ENCODE measurements around the gene ANKS1B.
"Not testable (repeated sequence)": the region's sequence is repeated elsewhere in the genome, so short reads cannot be mapped to it uniquely, and the experiment has no call there.

ANKS1B gene

GRCh38 chr12:98974767-98975381 is 1009.9 kb downstream of the ANKS1B start:
- DNase-seq = no peak

- no peak for DNase-seq
Observed at GRCh38 chr12:98973395-98973794, 1011.3 kb downstream of the ANKS1B start.

GRCh38 chr12:98970950-98971349 is 1013.8 kb downstream of the ANKS1B start:
- DNase-seq = no peak

- no peak for DNase-seq
Observed at GRCh38 chr12:98970210-98970609, 1014.5 kb downstream of the ANKS1B start.

GRCh38 chr12:98968896-98969295 is 1015.8 kb downstream of the ANKS1B start:
- DNase-seq = no peak

GRCh38 chr12:98957135-98957534 is 1027.6 kb downstream of the ANKS1B start:
- DNase-seq = not testable (repeated sequence)

- no peak for DNase-seq
Observed at GRCh38 chr12:98955284-98955683, 1029.5 kb downstream of the ANKS1B start.

DNA sequence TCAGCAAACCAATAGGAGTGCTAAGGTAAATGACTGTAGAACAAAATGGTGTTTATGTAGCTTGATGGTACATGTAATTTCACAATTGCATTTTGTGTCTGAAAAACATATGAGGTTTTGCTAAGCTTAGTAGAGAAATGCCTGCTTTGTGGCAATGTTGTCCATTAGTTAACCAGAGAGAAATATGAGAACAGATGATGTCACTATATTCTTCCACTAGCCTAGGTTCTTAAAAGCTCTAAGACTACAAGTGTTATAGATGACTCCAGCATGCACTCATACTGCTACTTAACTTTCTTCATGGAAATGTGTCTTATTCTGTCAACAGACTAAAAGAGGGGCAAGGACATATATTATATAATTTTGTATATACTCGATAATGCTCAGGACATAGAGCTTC is 1030.2 kb downstream of the ANKS1B start:
- no peak for DNase-seq

GRCh38 chr12:98951406-98951805 is 1033.3 kb downstream of the ANKS1B start:
- DNase-seq = no peak

DNA sequence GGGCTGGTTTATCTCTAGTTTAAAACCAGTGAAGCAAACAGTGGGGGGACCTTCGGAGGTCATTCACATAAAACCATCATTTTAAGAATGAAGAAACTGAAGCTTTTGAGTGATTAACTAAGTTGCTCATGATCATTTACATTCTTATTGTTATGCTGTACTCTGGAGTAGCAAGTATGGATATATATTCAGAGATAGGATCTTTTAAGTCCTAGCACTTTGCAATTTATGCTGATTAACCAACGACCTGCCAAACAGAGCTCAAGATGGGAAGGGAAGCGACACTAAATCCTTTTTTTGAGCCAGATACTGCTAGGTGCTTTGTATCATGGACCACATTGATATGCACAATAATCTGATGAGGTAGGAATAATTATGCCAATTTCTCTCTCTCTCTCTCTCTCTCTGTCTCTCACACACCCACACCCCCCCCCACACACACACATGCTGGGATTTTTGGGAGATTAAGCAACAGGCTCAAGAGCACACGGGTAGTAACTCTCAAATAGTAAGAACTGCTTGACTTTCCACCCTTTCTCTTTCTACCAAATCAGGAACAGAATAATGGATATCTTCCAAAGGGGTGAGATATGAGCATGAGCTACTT is 1036.3 kb downstream of the ANKS1B start:
- DNase-seq = no peak

GRCh38 chr12:98945864-98946263 is 1038.9 kb downstream of the ANKS1B start:
- no peak for DNase-seq

DNA sequence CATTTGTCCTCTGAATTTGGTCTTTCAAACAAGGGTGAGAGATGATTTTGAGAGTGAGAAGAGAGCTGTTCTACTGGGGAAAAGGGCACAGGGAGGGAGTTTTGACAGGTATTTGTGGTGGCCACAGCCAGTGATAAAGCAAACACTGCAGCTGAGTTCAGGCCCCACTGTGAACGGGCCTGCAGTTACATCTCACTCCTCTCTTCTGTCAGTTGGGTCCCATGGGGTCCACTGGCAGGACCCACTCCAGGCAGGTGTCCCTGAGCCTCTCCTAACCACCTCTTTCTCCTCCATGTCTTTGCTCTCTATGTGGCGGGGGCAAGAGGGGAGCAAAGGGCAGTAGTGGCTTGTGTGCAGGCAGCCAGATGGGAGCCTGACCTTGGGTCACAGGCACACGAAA is 1044.8 kb downstream of the ANKS1B start:
- DNase-seq = no peak

- DNase-seq = no peak
Observed at GRCh38 chr12:98939350-98939749, 1045.4 kb downstream of the ANKS1B start.

- no peak for DNase-seq
Observed at GRCh38 chr12:98935847-98936246, 1048.9 kb downstream of the ANKS1B start.

DNA sequence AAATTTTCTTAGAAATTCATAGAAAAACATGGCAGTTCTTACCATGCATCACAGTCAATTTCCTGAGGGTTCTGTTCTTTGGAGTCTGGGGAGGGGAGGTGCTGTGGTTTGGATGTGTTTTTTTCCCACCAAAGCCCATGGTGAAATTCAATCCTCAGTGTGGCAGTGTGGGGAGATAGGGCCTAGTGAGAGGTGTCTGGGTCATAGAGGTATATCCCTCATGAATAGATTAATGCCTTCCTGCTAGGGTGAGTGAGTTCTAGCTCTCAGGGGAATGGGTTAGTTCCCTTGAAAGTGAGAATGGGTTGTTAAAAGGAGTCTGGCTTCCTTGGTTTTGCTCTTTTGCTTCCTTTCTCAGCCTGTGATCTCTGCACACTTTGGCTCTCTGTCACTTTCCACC is 1061.9 kb downstream of the ANKS1B start:
- DNase-seq = no peak

DNA sequence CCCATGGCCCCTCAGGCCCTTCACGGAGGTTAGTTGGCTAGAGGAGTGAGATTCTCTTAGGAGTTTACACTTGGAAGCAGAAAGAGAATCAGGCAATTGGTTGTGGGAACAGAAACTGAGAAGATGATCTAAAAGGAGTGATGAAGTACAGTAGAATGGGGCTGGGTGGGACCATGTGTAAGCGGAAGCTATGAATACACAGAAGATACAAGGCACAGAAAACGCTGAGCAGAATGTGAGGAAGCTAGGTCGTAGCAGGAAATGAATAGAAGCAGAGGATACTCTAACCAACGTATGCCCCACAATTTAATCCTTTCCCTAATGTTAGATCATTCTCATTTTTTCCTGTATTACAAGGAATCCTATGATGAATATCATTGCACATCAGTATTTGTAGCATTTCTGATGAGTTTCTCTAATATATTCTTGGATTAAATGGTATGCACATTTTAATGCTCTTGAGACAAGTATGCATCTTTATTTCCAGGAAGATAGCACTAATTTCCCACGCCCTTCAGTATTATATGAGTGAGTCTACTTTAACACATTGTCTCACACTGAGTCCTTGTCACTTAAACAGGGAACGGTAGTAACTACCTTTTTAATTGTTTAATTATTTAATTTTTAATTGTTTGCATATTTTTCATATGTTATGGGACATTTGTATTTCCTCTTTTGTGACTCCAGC is 1066.4 kb downstream of the ANKS1B start:
- no peak for DNase-seq

DNA sequence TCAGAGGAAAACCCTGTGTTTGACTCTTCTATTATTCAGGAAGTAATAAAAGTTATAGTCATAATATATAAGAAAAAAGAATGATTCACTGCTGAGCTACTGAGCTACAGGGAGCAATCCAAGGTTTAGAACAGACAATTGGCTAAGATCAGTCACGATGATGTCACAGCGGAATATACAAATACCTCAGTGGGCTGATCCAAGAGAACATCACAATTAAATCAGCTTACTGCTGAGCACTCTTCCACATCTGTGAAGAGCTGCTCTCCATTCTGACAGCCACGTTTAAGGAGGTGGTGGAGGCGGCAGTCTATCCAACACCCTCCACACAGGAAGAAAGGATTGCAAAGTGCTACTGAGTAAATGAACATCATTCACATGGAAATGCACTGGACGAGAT is 1068.6 kb downstream of the ANKS1B start:
- no peak for DNase-seq

- no peak for DNase-seq
Observed at GRCh38 chr12:98912401-98912974, 1072.2 kb downstream of the ANKS1B start.

DNA sequence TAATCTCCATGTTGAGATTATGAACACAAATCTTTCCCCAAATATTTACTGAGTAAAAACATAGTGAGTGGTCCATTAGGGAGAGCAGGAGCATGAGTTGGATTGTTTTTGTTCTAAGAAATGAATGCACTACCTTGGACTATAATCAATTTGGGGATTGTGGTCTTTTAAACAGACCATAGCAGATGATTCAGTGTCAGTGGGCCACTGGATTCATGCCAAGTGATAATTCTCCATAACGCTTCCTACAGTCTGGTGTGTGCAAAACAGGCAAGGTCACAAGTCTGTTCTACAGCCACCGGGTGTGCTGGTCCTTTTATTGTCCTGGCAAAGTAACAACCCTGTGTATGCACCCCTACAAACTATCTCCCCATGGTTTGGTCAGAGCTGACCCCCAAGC is 1073.3 kb downstream of the ANKS1B start:
- DNase-seq = no peak

GRCh38 chr12:98909746-98910145 is 1075.0 kb downstream of the ANKS1B start:
- no peak for DNase-seq

- no peak for DNase-seq
Observed at GRCh38 chr12:98908866-98909265, 1075.9 kb downstream of the ANKS1B start.

DNA sequence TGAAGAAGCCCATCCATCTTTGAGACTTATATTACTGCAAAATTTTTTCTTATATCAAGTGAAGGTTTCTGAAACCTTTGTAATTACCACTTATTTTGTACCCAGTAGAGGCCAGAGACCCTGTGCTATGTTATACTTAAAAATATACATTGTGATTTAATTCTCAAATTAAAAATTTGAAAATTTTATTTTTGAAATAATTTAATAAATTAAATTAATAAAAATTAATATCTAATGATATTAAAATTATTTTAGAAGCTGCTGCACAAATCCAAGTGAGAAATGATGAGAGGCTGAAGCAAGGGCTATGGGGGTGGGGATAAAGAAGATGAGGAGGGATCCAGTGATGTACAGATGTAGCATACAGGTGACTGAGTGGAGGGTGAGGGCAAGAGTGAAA is 1080.9 kb downstream of the ANKS1B start:
- DNase-seq = no peak

DNA sequence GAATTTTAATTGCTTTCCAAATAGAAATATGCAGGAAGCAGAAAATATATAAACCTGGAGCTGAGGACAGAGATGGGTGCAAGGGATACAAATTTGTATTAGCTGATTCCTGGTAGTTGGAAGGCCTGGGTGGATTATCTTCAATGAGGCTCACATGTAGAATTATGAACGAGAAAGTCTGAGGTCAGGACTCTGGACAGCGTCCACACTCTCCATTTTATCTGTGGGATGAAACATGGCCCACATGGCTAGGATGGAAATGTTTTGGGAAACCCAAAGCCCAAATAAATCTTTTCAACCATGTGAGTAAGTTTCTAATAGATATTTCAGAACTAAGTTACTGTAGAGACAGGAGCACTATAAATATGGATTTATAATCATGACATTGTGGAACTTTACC is 1083.5 kb downstream of the ANKS1B start:
- DNase-seq = no peak

DNA sequence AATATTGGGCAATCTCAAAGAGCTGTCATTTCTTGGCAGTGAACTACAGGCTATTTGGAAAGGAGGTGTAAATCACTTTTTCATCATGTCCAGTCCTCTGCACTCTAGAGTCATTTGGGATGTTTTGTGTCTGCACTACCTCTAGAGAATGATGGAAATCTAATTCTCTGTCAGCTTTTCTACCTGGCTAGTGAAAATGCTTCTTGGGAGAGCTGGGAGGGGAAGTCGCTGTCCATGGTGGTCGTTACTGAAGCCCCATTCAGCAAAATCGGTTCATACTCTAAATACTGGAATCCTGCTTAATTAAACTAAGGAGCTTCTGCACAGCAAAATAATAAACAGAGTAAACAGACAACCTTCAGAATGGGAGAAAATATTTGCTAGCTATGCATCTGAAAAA is 1087.8 kb downstream of the ANKS1B start:
- DNase-seq = no peak
